GM18867 (cell line): ENCODE measurements around the gene ERAS.
A peak's percentile ranks its signal among the peaks of the same experiment; 100 is the strongest.
"Not testable (repeated sequence)": the region's sequence is repeated elsewhere in the genome, so short reads cannot be mapped to it uniquely, and the experiment has no call there.

Source experiments
- ATAC-seq: cut with Tn5 transposase; IDR thresholded peaks from one replicate; pipeline ENCODE4 v1.9.1; 2021; ENCODE audit warnings: mild to moderate bottlenecking, moderate library complexity; ENCODE audit not compliant: unreplicated experiment

ERAS gene

DNA sequence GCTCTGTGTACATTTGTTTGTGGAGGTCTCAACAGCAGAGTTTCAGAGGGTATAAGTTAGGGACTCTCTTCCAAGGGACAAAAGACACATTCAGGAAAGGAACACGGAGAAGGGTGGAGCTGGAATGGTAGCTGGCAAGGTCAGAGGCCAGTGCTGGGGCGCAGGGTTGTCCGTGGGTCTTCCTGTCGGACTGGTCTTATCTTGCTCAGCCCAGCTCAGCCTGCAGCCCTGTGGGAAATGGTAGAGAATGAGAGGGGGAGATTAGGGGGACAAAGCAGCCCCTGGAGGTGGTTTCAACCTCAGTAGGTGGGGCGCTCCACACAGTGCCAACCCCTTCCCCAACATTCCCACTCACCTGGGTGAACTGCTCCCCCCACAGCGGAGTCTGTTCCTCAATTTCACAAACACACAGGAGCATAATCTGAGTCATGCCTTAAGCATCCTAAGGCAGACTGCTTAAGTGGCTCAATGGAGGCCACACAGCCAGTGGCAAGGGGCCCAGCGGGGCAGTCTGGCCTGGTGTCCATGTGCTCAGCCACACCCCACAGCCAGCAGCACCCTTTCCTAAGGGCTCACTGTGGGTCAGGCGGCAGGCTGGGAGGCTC is 31.3 kb upstream of the ERAS start:
- ATAC-seq, result no peak

DNA sequence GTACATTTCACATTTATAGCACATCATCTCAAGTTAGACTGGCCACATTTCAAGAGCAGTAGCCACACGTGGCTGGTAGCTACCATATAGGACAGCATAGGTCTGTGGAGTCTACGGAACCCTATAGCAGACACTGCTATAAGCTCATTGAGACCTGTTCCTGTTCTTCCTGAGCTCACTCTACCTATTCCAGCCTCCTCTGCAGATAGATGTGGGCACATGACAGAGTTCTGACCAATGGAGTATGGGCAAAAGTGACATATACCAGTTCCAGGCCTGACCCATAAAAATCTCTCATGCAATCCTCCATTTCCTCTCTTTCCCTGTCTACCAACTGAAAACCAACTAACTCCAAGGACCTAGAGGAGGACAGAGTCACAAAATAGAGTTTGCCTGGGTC is 28.0 kb upstream of the ERAS start:
- ATAC-seq, result no peak

DNA sequence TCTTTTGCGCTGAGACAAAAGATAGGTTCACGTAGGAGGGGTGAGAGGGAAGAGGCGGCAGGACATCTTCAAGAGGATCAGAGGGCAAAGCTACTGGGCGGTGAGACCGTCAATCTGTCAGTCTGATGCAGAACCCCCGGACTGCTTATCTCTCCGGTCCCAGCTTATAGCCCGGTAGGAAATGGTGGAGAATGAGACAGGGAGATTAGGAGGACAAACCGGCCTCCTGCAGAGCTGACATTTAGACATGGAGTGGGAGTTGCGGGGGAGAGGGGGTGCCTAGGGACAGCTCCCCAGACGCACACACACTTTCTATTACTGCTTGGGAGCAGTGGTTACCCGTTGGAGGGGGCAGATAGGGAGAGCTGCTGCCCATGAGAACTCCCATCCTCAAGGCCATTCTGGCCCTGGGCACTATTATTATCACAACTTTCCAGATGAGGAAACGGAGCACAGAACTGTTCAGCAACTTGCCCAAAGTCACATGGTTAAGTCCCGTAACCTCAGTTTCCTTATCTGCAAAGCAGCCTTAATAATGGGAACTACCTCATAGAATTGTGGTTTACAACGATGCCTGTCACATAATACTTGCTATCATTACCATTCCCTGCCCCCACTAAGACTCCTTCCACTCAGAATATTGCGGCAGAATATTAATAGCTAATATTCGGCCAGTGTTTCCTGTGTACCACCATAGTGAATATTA is 25.6 kb upstream of the ERAS start:
- ATAC-seq, result no peak

DNA sequence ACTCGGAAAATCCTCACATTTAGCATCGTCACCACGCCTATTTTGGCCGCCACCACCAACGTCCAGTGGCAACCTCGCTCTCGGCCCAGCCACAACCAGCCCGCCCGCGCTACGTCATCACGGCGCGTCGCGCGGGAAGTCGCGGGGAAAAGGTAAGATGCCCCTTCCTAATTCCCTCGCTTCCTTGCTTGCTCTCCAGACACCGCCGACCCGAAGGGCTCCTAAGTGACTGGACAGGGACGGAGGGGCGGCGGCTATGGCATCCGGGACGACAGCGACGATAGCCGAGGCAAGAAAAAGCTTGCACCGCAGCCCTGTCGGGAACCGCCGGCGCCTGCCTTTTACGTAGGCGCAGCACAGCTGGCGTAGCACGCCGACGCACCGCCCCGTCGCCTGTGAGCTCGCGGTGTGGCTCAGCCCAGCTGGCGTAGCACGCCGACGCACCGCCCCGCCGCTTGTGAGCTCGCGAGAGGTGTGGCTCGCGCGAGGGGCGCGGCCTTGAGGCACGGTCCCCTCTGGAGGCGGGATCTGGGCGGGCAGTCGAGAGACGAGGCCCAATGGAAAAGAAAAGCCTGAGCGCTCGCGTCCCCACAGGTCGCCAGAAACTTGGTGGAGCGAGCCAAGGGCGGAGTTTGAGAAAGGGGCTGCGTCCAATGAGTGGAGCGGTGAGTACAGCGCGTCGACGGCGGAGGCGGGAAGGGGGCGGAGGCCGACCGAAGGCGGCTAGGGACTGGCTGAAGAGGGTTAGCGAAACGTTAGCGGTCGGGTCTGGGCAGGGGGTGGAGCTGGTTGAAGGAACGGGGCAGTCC is 24.8 kb upstream of the ERAS start, which contains the start of gene HDAC6:
HDAC6 (plus strand) TSS at position 788 of the 809 bp plus-strand sequence. CDS start 626 bp downstream, outside the sequence.
- ATAC-seq, result peak; percentile 83

DNA sequence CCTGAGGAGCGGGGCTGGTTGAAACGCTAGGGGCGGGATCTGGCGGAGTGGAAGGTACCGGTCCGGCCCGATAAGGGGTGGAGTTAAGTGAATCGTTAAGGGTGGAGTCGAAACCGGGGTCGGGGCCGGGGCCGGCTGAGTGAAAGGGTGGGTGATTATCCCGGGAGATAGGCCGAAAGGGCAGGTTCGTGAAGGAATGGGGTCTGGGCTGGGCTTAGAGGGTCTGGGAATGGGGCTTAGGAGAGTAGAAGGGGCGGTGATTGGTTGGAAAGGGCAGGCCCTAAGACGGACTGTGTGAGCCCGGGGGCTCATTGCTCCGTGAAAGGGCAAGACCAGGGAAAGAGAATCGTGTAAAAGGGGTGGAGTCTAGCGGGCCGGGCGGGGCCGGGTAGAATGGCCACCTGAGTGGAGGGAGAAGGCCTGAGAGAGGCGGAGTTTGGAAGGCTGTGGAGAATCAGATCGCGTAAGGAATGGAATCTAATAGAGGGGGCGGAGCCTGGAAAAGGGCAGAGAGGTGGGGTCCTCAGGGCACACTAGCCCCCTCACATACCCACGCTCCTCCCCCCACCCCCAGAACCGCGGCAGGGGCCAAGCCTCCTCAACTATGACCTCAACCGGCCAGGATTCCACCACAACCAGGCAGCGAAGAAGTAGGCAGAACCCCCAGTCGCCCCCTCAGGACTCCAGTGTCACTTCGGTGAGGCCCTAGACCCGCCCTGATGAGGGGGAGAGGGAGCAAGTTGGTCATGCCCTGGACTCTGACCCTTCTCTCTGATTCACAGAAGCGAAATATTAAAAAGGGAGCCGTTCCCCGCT is 24.0 kb upstream of the ERAS start:
- ATAC-seq, result peak; percentile 43

DNA sequence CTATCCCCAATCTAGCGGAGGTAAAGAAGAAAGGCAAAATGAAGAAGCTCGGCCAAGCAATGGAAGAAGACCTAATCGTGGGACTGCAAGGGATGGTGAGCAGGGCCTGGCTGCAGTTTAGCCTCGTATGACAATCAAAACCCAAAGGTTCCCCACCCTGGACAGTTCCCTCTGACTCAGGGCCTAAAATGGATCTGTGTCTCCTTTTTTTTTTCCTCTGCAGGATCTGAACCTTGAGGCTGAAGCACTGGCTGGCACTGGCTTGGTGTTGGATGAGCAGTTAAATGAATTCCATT is 23.5 kb upstream of the ERAS start:
- no peak for ATAC-seq

DNA sequence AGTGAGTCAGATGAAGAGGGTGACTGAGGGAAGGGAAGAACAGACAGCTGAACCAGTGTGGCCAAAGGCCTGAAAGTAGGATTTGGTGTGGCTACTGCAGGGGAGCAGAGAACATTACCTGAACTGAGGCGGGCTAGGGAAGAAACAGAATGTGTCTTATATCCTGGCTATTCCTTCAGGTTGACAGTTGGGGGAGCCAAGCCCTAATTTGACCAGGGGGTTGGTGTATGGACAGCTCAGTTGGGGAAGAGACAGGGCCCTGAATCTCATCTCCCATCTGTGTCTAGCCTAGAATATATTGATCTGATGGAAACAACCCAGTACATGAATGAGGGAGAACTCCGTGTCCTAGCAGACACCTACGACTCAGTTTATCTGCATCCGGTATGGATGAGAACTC is 20.2 kb upstream of the ERAS start:
- ATAC-seq, result no peak

DNA sequence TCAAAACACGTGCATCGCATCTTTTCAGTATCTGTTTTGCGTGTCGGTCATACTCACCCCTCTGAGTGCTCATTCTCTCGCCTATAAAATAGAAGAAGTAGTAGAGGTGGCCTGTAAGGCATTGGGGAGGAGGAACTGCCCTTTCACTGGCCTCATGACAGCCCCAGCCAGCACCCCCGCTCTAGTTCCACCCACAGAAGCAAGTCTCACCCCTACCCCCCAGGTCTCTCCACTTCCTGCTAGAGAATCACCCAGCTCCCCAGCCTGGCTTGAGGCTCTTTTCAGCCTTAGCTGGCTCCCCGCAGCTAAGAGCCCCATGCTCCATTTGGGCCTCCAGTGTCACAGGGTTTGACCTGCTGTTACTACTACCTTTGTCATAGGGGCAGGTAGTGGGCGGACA is 12.7 kb upstream of the ERAS start:
- ATAC-seq, result no peak

DNA sequence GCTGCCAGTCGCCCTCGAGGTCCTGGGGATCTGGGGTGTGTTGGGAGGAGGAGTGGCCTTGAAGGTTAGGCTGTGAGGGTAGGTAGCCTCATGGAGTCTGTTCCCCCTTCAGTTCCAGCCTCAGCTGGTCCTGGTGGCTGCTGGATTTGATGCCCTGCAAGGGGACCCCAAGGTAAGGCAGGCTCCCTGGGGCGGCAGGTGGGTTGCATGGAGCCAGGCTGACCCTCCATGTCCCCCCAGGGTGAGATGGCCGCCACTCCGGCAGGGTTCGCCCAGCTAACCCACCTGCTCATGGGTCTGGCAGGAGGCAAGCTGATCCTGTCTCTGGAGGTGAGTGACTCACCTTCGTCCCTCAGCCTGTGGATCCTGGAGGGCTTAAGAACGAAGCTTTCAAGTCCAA is 11.6 kb upstream of the ERAS start:
- ATAC-seq, result no peak

DNA sequence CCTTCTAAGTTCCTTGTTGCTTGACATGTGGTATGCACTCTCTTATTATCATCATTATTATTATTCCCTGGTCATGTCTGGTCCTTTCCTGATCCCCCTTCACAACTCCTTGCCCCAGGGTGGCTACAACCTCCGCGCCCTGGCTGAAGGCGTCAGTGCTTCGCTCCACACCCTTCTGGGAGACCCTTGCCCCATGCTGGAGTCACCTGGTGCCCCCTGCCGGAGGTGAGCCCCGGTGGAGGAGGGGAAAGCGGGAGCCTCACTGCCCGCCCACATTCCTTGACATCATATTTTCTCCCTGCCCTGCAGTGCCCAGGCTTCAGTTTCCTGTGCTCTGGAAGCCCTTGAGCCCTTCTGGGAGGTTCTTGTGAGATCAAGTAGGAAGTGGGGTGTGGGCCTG is 11.0 kb upstream of the ERAS start:
- no peak for ATAC-seq

DNA sequence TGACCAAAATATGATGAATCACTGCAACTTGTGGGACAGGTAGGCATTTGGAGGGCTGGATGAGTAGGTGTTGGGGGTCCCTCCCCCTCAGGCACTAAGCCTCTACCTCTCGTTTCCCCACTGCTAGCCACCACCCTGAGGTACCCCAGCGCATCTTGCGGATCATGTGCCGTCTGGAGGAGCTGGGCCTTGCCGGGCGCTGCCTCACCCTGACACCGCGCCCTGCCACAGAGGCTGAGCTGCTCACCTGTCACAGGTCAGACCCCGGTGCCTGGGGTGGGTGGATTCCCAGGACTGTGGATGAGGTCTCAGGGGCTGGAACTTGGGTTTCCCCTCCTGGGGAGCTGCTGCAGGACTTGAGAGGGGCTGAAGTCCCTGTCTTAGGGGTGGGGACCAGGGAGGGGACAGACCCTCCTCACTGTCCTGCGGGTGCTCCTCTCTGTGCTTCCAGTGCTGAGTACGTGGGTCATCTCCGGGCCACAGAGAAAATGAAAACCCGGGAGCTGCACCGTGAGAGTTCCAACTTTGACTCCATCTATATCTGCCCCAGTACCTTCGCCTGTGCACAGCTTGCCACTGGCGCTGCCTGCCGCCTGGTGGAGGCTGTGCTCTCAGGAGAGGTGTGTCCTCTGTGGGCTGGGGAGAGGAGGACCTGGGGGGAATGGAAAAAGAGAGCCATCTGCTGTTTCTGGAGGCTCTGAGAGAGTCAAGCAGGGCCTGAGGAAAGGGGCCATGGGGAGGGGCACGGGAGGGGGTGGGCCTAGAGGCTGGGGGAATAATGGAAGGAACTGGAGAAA is 10.1 kb upstream of the ERAS start:
- ATAC-seq, result no peak

DNA sequence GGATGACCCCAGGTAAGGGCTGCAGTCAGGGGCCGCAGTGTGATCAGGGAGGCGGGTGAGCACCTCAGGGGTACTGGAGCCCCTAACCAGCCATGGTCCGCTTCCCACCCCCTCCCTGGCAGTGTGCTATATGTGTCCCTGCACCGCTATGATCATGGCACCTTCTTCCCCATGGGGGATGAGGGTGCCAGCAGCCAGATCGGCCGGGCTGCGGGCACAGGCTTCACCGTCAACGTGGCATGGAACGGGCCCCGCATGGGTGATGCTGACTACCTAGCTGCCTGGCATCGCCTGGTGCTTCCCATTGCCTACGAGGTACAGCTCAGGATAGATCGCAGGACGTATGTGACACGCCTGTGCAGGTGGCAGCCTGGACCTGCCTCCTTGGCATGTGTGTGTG is 8.2 kb upstream of the ERAS start:
- no peak for ATAC-seq

DNA sequence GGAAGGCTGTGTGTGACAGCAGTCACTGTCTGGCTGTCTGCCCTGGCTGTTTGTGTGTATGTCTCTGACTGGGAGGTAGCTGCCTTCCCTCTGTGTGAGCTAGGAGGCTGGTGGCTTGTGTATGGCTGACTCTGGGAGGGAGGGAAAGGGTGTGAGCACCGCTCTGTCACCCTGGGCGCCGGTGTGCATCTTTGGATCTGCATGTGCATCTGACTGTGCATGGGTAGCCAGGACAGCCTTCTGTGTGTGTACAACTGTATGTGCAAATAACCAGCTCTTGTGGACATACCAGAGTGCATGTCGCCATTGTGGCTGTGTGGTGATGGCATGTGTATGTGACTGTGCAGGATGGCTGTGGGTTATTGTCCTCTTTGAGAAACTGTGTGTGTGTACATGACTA is 7.4 kb upstream of the ERAS start:
- no peak for ATAC-seq

DNA sequence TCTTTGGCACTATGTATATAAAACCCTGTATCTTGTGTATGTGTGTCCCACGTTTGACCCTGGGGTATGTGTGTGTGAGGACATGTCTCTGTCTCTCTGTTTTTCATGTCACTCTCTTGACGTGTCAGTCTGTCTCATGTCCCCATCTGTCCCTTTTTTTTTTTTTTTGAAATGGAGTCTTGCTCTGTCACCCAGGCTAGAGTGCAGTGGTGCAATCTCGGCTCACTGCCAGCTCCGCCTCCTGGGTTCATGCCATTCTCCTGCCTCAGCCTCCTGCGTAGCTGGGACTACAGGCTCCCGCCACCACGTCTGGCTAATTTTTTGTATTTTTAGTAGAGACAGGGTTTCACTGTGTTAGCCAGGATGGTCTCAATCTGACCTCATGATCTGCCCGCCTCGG is 6.9 kb upstream of the ERAS start:
- ATAC-seq, result not testable (repeated sequence)

DNA sequence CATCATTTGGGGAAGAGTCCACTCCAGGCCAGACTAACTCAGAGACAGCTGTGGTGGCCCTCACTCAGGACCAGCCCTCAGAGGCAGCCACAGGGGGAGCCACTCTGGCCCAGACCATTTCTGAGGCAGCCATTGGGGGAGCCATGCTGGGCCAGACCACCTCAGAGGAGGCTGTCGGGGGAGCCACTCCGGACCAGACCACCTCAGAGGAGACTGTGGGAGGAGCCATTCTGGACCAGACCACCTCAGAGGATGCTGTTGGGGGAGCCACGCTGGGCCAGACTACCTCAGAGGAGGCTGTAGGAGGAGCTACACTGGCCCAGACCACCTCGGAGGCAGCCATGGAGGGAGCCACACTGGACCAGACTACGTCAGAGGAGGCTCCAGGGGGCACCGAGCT is 3.3 kb upstream of the ERAS start:
- ATAC-seq, result no peak

DNA sequence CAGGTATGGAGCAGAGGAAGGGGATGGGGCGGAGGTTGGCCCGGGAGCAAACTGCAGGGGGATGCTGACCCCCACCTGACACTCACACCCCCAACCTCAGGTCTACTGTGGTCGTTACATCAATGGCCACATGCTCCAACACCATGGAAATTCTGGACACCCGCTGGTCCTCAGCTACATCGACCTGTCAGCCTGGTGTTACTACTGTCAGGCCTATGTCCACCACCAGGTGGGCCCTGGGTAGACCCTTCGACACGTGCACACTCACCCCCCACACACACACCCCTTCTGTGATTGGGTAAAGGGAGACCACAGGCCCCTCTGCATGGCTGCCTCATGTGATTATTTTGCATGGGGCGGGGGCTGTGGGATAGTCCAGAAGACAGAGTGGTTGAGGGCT is 2.2 kb upstream of the ERAS start:
- ATAC-seq, result no peak

DNA sequence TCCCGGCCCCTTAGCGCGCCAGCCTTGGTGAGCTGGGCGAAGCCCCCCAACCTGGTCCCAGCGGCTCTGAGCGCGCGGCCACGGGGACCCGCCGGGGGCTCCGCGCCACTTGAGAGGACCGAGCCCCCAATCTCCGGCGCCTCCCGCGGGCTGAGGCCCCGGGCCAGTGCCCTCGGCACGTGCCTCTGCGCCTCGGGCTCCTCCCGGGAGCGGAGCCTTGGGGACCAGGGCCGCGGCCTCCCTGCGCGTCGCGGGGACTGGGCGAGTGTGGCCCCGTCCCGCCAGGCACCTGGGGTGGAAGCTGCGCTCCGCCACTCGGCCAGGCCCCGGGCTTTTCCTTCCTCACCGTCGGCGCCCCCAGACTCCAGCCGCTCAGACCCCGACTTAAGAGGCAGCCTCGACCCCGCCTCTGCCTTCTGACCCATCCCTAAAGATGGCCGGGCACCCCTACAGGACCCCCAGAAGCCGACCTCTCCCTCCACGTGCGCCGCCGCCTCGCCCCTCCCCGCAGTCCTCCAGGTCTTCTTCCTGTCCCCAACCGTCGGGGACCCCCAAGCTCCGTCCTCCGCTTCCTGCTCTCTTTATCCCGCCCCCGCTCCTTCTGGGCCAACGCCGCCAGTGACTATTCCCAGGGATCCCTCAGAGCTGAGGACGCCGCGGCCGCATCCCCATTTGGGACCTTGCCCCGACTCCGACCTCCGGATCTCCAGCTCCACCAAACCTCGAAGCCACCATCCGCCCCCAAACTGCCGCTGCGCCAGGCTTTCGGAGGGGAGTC is 752 bp downstream of the ERAS start:
- ATAC-seq, result no peak

DNA sequence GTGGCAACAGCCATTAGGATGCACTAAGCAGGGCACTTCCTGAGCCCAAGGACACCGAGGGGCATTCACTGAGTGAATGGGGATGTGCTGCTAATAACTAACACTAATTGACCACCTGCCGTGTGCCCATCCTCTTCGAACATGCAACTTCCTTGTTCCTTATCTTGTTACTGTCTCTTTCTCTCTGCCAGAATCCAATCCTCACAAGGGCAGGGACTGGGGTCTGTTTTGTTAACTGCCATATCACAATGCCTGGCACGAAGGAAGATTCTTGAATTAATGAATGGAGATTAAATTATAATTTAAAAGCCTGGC is 1.3 kb downstream of the ERAS start:
- no peak for ATAC-seq

DNA sequence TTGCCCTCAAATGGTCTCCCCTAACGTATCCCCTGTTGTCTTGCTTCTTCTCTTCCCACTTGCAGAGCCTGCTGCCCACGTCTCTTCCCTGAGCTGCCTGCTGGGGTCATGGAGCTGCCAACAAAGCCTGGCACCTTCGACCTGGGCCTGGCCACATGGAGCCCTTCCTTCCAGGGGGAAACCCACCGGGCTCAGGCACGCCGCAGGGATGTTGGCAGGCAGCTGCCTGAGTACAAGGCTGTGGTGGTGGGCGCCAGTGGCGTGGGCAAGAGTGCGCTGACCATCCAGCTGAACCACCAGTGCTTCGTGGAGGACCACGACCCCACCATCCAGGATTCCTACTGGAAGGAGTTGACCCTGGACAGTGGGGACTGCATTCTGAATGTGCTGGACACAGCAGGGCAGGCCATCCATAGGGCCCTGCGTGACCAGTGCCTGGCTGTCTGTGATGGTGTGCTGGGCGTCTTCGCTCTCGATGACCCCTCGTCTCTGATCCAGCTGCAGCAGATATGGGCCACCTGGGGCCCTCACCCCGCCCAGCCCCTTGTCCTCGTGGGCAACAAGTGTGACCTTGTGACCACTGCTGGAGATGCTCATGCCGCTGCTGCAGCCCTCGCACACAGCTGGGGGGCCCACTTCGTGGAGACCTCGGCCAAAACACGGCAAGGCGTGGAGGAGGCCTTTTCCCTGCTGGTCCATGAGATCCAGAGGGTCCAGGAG is 2.9 kb downstream of the ERAS start:
- ATAC-seq, result no peak
